ENCODE measurements around the gene SEC11A.

The SEC11A gene

GRCh38 chr15:84634228-84634837 lies 81.6 kb downstream of the SEC11A start:
- no peak for DNase-seq

GRCh38 chr15:84633311-84634227 lies 82.4 kb downstream of the SEC11A start:
- DNase-seq: peak; percentile 29

- DNase-seq: no peak
These were observed 84.2 kb downstream of the SEC11A start for GRCh38 chr15:84631706-84632272.

GRCh38 chr15:84629033-84629432 lies 86.9 kb downstream of the SEC11A start:
- DNase-seq: no peak

- no peak for DNase-seq
These were observed 90.8 kb downstream of the SEC11A start for GRCh38 chr15:84625123-84625522.

GRCh38 chr15:84624359-84624758 lies 91.6 kb downstream of the SEC11A start:
- DNase-seq: no peak

GRCh38 chr15:84621358-84621979 lies 94.5 kb downstream of the SEC11A start:
- no peak for DNase-seq

- DNase-seq: no peak
These were observed 95.3 kb downstream of the SEC11A start for GRCh38 chr15:84620626-84621025.
